HepG2 (cell line): ENCODE results near the gene KAZN. TPM values are rescaled to one million over a fixed set of nuclear protein-coding genes. Genes with fewer than 3 reads are reported as not detected.

Experiments
- BRF2 ChIP-seq: sonication (generic); formaldehyde crosslinking; IDR thresholded peaks from 2 replicates; pipeline ENCODE4 v1.8.1; 2022; ENCODE audit warnings: mild to moderate bottlenecking, missing genetic modification reagents
- DZIP1 ChIP-seq: sonication (generic); formaldehyde crosslinking; IDR thresholded peaks from 2 replicates; pipeline ENCODE4 v1.5.0; 2020; ENCODE audit warnings: mild to moderate bottlenecking, missing genetic modification reagents
- NCOA1 ChIP-seq: sonication (generic); formaldehyde crosslinking; IDR thresholded peaks from 2 replicates; pipeline ENCODE4 v1.9.0; 2021; ENCODE audit warnings: missing genetic modification reagents
- NFKB2 ChIP-seq: sonication (generic); formaldehyde crosslinking; IDR thresholded peaks from 2 replicates; pipeline ENCODE4 v1.4.0; 2020; ENCODE audit warnings: missing genetic modification reagents, borderline replicate concordance
- PITX1 ChIP-seq: sonication (generic); formaldehyde crosslinking; IDR thresholded peaks from 2 replicates; pipeline ENCODE4 v1.5.1; 2020; ENCODE audit warnings: mild to moderate bottlenecking, missing genetic modification reagents
- RBAK ChIP-seq: sonication (generic); formaldehyde crosslinking; IDR thresholded peaks from 2 replicates; pipeline ENCODE4 v1.5.1; 2020; ENCODE audit warnings: mild to moderate bottlenecking, missing genetic modification reagents
- REL ChIP-seq: sonication (generic); formaldehyde crosslinking; conservative IDR thresholded peaks from 2 replicates; pipeline ENCODE4 v1.8.0; 2022; ENCODE audit warnings: mild to moderate bottlenecking, missing genetic modification reagents, moderate library complexity
- RFX1 ChIP-seq: fragments of 450-650 bp; IDR thresholded peaks from 2 replicates; pipeline ENCODE4 v1.6.1; 2017
- RFX3 ChIP-seq: IDR thresholded peaks from 2 replicates; pipeline ENCODE4 v1.6.1; 2016; ENCODE audit warnings: missing biosample characterization, missing genetic modification reagents
- SP1 ChIP-seq, 2 experiments: fragments of 450-650 bp in 1 of 2; sonication (generic) in 1 of 2; formaldehyde crosslinking in 1 of 2; IDR thresholded peaks; 2 replicates each; pipeline versions ENCODE4 v1.4.0 to v1.6.1; 2016 to 2020; ENCODE audit warnings: missing genetic modification reagents in 1 of 2
- ZBTB25 ChIP-seq: IDR thresholded peaks from 2 replicates; pipeline ENCODE4 v1.6.1; 2018; ENCODE audit warnings: missing genetic modification reagents
- ZNF225 ChIP-seq: sonication (generic); formaldehyde crosslinking; IDR thresholded peaks from 2 replicates; pipeline ENCODE4 v1.4.0; 2020; ENCODE audit warnings: mild to moderate bottlenecking, missing genetic modification reagents
- ZNF496 ChIP-seq: sonication (generic); formaldehyde crosslinking; IDR thresholded peaks from 2 replicates; pipeline ENCODE4 v1.8.1; 2023; ENCODE audit warnings: mild to moderate bottlenecking, moderate library complexity, missing genetic modification reagents; ENCODE audit not compliant: insufficient replicate concordance
- ZNF549 ChIP-seq: sonication (generic); formaldehyde crosslinking; IDR thresholded peaks from 2 replicates; pipeline ENCODE4 v1.5.0; 2020; ENCODE audit warnings: missing genetic modification reagents
- ZNF616 ChIP-seq: sonication (generic); formaldehyde crosslinking; IDR thresholded peaks from 2 replicates; pipeline ENCODE4 v1.5.0; 2020; ENCODE audit warnings: low read depth, mild to moderate bottlenecking, missing genetic modification reagents
- ZNF776 ChIP-seq: sonication (generic); formaldehyde crosslinking; IDR thresholded peaks from 2 replicates; pipeline ENCODE4 v1.4.0; 2020; ENCODE audit warnings: mild to moderate bottlenecking, missing genetic modification reagents
- polyA plus RNA-seq, 8 experiments: library from polyadenylated mRNA; depleted of rRNA in 3 of 8; stranded (reverse) in 7 of 8; unstranded in 1 of 8; fragments of >200 nt; fragmentation: Illumina TruSeq in 4 of 8; extraction: Trizol in 4 of 8; gene quantifications; 2 replicates each; pipeline versions ENCODE4 v1.2.1 to v1.2.3, GENCODE V29; 2011 to 2016; ENCODE audit warnings: low read depth in 4 of 8, missing spikeins in 1 of 8, mixed read lengths in 1 of 8; ENCODE audit not compliant: insufficient read depth in 1 of 8
- total RNA-seq, 5 experiments: library from RNA; depleted of rRNA; stranded (reverse); fragments of >200 nt; fragmentation: Illumina TruSeq; extraction: Trizol; gene quantifications; 2 replicates each; pipeline ENCODE4 v1.2.3, GENCODE V29; 2016; ENCODE audit warnings: low read depth in 1 of 5
- TF ChIP-seq, protein P1 (sequence below): sonication (generic); formaldehyde crosslinking; IDR thresholded peaks from 2 replicates; pipeline ENCODE4 v1.4.0; 2020; ENCODE audit warnings: mild to moderate bottlenecking, missing genetic modification reagents, borderline replicate concordance

KAZN gene
- total and polyA plus RNA-seq, 2 of the 13 experiments (the other 11 are each of a cell fraction or from before 2014, with no cell fraction given): 10.4 to 13.5 TPM

DNA sequence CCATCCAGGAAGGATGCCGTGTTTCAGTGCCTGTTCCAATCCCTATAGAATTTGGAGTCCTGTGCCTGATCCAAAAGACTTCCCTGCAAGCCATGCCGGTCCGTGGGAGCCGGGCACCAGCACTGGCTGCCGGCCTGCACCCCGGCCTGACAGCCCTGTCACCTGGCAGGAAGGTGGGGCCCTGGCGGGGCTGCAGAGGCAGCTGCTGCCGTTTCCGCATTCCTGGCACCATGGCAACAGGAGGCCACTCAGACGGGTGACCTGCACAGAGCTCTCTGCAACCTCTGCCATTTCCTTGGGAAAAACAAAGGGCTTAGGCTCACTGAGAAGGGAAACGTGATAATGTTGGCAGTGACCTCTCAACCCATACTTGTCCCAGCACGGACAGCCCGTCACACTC is 491.9 kb downstream of the KAZN start (continued):
- TF ChIP-seq RFX1 (peak; percentile 84), RBAK (CRISPR knock-in tag) (no peak), RFX3 (CRISPR knock-in tag) (peak; percentile 89), NFKB2 (CRISPR knock-in tag) (no peak), REL (CRISPR knock-in tag) (no peak), ZNF776 (CRISPR knock-in tag) (no peak), SP1 (IDR thresholded peaks at IDR 0.05) (no peak), SP1 (CRISPR knock-in tag; IDR thresholded peaks at IDR 0.05) (no peak), ZNF496 (no peak), ZNF549 (CRISPR knock-in tag) (no peak), NCOA1 (CRISPR knock-in tag) (no peak), BRF2 (CRISPR knock-in tag) (no peak), ZBTB25 (CRISPR knock-in tag) (no peak), ZNF616 (no peak), ZNF225 (no peak), PITX1 (no peak), DZIP1 (no peak)
- TF ChIP-seq, protein P1, sequence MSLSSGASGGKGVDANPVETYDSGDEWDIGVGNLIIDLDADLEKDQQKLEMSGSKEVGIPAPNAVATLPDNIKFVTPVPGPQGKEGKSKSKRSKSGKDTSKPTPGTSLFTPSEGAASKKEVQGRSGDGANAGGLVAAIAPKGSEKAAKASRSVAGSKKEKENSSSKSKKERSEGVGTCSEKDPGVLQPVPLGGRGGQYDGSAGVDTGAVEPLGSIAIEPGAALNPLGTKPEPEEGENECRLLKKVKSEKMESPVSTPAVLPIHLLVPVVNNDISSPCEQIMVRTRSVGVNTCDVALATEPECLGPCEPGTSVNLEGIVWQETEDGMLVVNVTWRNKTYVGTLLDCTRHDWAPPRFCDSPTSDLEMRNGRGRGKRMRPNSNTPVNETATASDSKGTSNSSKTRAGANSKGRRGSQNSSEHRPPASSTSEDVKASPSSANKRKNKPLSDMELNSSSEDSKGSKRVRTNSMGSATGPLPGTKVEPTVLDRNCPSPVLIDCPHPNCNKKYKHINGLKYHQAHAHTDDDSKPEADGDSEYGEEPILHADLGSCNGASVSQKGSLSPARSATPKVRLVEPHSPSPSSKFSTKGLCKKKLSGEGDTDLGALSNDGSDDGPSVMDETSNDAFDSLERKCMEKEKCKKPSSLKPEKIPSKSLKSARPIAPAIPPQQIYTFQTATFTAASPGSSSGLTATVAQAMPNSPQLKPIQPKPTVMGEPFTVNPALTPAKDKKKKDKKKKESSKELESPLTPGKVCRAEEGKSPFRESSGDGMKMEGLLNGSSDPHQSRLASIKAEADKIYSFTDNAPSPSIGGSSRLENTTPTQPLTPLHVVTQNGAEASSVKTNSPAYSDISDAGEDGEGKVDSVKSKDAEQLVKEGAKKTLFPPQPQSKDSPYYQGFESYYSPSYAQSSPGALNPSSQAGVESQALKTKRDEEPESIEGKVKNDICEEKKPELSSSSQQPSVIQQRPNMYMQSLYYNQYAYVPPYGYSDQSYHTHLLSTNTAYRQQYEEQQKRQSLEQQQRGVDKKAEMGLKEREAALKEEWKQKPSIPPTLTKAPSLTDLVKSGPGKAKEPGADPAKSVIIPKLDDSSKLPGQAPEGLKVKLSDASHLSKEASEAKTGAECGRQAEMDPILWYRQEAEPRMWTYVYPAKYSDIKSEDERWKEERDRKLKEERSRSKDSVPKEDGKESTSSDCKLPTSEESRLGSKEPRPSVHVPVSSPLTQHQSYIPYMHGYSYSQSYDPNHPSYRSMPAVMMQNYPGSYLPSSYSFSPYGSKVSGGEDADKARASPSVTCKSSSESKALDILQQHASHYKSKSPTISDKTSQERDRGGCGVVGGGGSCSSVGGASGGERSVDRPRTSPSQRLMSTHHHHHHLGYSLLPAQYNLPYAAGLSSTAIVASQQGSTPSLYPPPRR (CRISPR knock-in tag): no peak
